Cerebellar cortex (tissue), 1 donor: ENCODE results near the gene PLEKHG3.

Experiments used
- DNase-seq: peaks from one replicate; pipeline ENCODE4 v3.0.0-alpha.2; 2015; ENCODE audit warnings: low spot score

The PLEKHG3 gene

GRCh38 chr14:64764641-64765520, 60.7 kb downstream of the PLEKHG3 start:
- peak; percentile 70 for DNase-seq

- DNase-seq = no peak
Observed at GRCh38 chr14:64765740-64766302, 61.6 kb downstream of the PLEKHG3 start.

- no peak for DNase-seq
Observed at GRCh38 chr14:64766430-64767151, 62.4 kb downstream of the PLEKHG3 start.

- DNase-seq = no peak
Observed at GRCh38 chr14:64767215-64767964, 63.2 kb downstream of the PLEKHG3 start.

- DNase-seq = peak; percentile 43
Observed at GRCh38 chr14:64768401-64769095, 64.3 kb downstream of the PLEKHG3 start.

GRCh38 chr14:64769096-64770020, 65.1 kb downstream of the PLEKHG3 start:
- DNase-seq = no peak

- DNase-seq = no peak
Observed at GRCh38 chr14:64770751-64771150, 66.5 kb downstream of the PLEKHG3 start.

- DNase-seq = no peak
Observed at GRCh38 chr14:64771161-64771560, 66.9 kb downstream of the PLEKHG3 start.

GRCh38 chr14:64772397-64772950, 68.2 kb downstream of the PLEKHG3 start:
- no peak for DNase-seq

- DNase-seq = no peak
Observed at GRCh38 chr14:64773046-64773445, 68.8 kb downstream of the PLEKHG3 start.

- no peak for DNase-seq
Observed at GRCh38 chr14:64773577-64773976, 69.4 kb downstream of the PLEKHG3 start.

- DNase-seq = peak; percentile 37
Observed at GRCh38 chr14:64774272-64774671, 70.0 kb downstream of the PLEKHG3 start.

- DNase-seq = peak; percentile 48
Observed at GRCh38 chr14:64775081-64775777, 71.0 kb downstream of the PLEKHG3 start.

- DNase-seq = no peak
Observed at GRCh38 chr14:64777461-64777860, 73.2 kb downstream of the PLEKHG3 start.

- no peak for DNase-seq
Observed at GRCh38 chr14:64778104-64778754, 74.0 kb downstream of the PLEKHG3 start.

GRCh38 chr14:64779472-64779871, 75.2 kb downstream of the PLEKHG3 start:
- DNase-seq = peak; percentile 80

- DNase-seq = no peak
Observed at GRCh38 chr14:64782196-64782595, 78.0 kb downstream of the PLEKHG3 start.

- no peak for DNase-seq
Observed at GRCh38 chr14:64784006-64784405, 79.8 kb downstream of the PLEKHG3 start.
